GM12878 (cell line): ENCODE measurements around the gene PLAGL1.

Experiments
- CBFB ChIP-seq: IDR thresholded peaks from 2 replicates; pipeline ENCODE4 v1.6.1; 2016; ENCODE audit warnings: antibody characterized with exemption, low read depth
- ETV6 ChIP-seq, 2 experiments: fragments of 450-650 bp in 1 of 2; IDR thresholded peaks in 1 of 2; conservative IDR thresholded peaks in 1 of 2; 2 replicates each; pipeline ENCODE4 v1.6.1; 2014; ENCODE audit warnings: antibody characterized with exemption in 1 of 2, borderline replicate concordance in 1 of 2, low read depth in 1 of 2, mild to moderate bottlenecking in 1 of 2, moderate library complexity in 1 of 2
- TF ChIP-seq, protein P1 (sequence below): IDR thresholded peaks from 2 replicates; pipeline ENCODE4 v1.6.1; 2011; ENCODE audit warnings: borderline replicate concordance, low read depth, mild to moderate bottlenecking, moderate library complexity, low read length; ENCODE audit not compliant: insufficient read depth, poor library complexity, severe bottlenecking

DNA sequence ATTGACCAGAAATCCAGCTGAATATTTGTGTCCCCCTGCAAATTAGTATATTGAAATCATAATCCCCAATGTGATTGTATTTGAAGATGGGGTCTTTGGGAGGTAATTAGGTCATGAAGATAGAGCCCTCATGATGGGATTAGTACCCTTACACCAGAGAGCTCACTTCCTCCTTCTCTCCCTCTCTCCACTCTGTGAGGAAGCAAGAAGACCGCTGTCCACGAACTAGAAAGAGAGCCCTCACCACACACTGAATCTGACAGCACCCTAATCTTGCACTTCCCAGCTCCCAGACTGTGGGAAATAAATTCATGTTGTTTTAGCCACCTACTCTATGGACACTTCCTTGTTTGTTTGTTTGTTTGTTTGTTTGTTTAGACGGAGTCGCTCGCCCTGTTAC lies 11.9 kb upstream of the PLAGL1 start:
- TF ChIP-seq, protein P1, sequence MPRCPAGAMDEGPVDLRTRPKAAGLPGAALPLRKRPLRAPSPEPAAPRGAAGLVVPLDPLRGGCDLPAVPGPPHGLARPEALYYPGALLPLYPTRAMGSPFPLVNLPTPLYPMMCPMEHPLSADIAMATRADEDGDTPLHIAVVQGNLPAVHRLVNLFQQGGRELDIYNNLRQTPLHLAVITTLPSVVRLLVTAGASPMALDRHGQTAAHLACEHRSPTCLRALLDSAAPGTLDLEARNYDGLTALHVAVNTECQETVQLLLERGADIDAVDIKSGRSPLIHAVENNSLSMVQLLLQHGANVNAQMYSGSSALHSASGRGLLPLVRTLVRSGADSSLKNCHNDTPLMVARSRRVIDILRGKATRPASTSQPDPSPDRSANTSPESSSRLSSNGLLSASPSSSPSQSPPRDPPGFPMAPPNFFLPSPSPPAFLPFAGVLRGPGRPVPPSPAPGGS, result no peak
- TF ChIP-seq CBFB (no peak), ETV6 (conservative IDR thresholded peaks at IDR 0.05 in 1 of 2, IDR thresholded peaks at IDR 0.05 in 1 of 2; ENCODE audit: borderline replicate concordance in 1 of 2, low read depth in 1 of 2) (no peak)
